PC-3 (cell line): ENCODE results near the gene KCNQ5. TPM values are rescaled to one million over a fixed set of nuclear protein-coding genes. Genes with fewer than 3 reads are reported as not detected.

Experiments used
- ATAC-seq: fragments of 200-7000 bp; cut with Tn5 transposase; 2 replicates; pipeline ENCODE4 v1.9.1; 2020; ENCODE audit warnings: mild to moderate bottlenecking, moderate library complexity
- BruUV-seq: library from RNA; stranded (reverse); fragments of 400-500 nt; replicated peaks from 2 replicates; lab custom pipeline; 2021; lab: Mats Ljungman, UMichigan
- CTCF ChIA-PET: fragments of 300-600 bp; sonication (Branson Sonifier 250); formaldehyde crosslinking; loops from one replicate; lab custom pipeline; 2022; ENCODE audit warnings: antibody characterized with exemption; lab: Charles Lee
- POLR2A ChIA-PET: fragments of 300-600 bp; sonication (Branson Sonifier 250); formaldehyde crosslinking; loops from one replicate; lab custom pipeline; 2022; ENCODE audit warnings: antibody characterized with exemption; ENCODE audit not compliant: unreplicated experiment; lab: Charles Lee
- DNase-seq: peaks from one replicate; pipeline ENCODE4 v3.0.0-alpha.2; 2015
- H2AFZ ChIP-seq: fragments of 300-600 bp; sonication (generic); 2 replicates; pipeline ENCODE4 v1.6.0; 2016; ENCODE audit warnings: antibody characterized with exemption, low read length
- H3F3A ChIP-seq: fragments of 300-600 bp; sonication (generic); one replicate; pipeline ENCODE4 v1.6.0; 2017; ENCODE audit warnings: antibody characterized with exemption, low read length, control low read depth, mild to moderate bottlenecking; ENCODE audit not compliant: unreplicated experiment
- H3K27ac ChIP-seq: fragments of 300-600 bp; sonication (generic); 2 replicates; pipeline ENCODE4 v1.5.1; 2016; ENCODE audit warnings: mild to moderate bottlenecking, low read length
- H3K27me3 ChIP-seq: fragments of 300-600 bp; sonication (generic); 2 replicates; pipeline ENCODE4 v1.6.1; 2016; ENCODE audit warnings: low read length, mixed read lengths
- H3K36me3 ChIP-seq: fragments of 300-600 bp; sonication (generic); 2 replicates; pipeline ENCODE4 v1.6.1; 2016; ENCODE audit warnings: low read depth, mixed run types, low read length, mixed read lengths
- H3K4me1 ChIP-seq: fragments of 300-600 bp; sonication (generic); 2 replicates; pipeline ENCODE4 v1.5.1; 2016; ENCODE audit warnings: low read length; ENCODE audit not compliant: insufficient read depth
- H3K4me2 ChIP-seq: fragments of 300-600 bp; sonication (generic); 2 replicates; pipeline ENCODE4 v1.6.0; 2016; ENCODE audit warnings: low read length
- H3K4me3 ChIP-seq: fragments of 300-600 bp; sonication (generic); 2 replicates; pipeline ENCODE4 v1.5.1; 2016; ENCODE audit warnings: mild to moderate bottlenecking, low read length, mixed read lengths
- H3K79me2 ChIP-seq: fragments of 300-600 bp; sonication (generic); 2 replicates; pipeline ENCODE4 v1.6.1; 2017; ENCODE audit warnings: low read length, mixed read lengths
- H3K9ac ChIP-seq: fragments of 300-600 bp; sonication (generic); 2 replicates; pipeline ENCODE4 v1.6.0; 2016; ENCODE audit warnings: mild to moderate bottlenecking, low read length
- H3K9me2 ChIP-seq: fragments of 300-600 bp; sonication (generic); replicated peaks from 2 replicates; pipeline ENCODE4 v1.6.1; 2016; ENCODE audit warnings: mixed run types, low read length, mixed read lengths
- H3K9me3 ChIP-seq: fragments of 300-600 bp; sonication (generic); 2 replicates; pipeline ENCODE4 v1.6.1; 2016; ENCODE audit warnings: low read length, mixed read lengths
- H4K20me1 ChIP-seq: fragments of 300-600 bp; sonication (generic); 2 replicates; pipeline ENCODE4 v1.6.1; 2016; ENCODE audit warnings: low read length, mixed read lengths
- CTCF ChIP-seq: fragments of 300-600 bp; sonication (generic); conservative IDR thresholded peaks from 2 replicates; pipeline ENCODE4 v1.5.1; 2017; ENCODE audit warnings: antibody characterized with exemption, low read depth, mild to moderate bottlenecking, low read length
- EZH2 ChIP-seq: fragments of 300-600 bp; sonication (generic); IDR thresholded peaks from one replicate; pipeline ENCODE4 v1.6.1; 2017; ENCODE audit warnings: antibody characterized with exemption, mild to moderate bottlenecking, low read length; ENCODE audit not compliant: unreplicated experiment
- EZH2phosphoT487 ChIP-seq: fragments of 300-600 bp; sonication (generic); IDR thresholded peaks from 2 replicates; pipeline ENCODE4 v1.6.1; 2018; ENCODE audit warnings: mild to moderate bottlenecking, antibody characterized with exemption, low read length, borderline replicate concordance
- intact Hi-C: fragments of 100-400 bp; cut with micrococcal nuclease; formaldehyde crosslinking; loops from 2 replicates; pipeline ENCODE4 v1.9.0; 2023
- total RNA-seq: library from RNA; depleted of rRNA; stranded (reverse); fragments of >200 nt; gene quantifications from 2 replicates; pipeline ENCODE4 v1.2.3, GENCODE V29; 2014

Gene KCNQ5
- total RNA-seq, 1 experiment from 2014 or later: not detected

- Histone ChIP-seq H3K4me3 (no peak overlapping the region), H3K79me2 (no peaks in the 10 kb centered on the region), H3K4me2 (no peak overlapping the region), H2AFZ (no peak overlapping the region), H3K9me3 (no peaks in the 10 kb centered on the region), H3K27ac (no peak overlapping the region), H3K27me3 (no peaks in the 10 kb centered on the region), H3K4me1 (no peaks in the 10 kb centered on the region), H3F3A (no peaks in the 10 kb centered on the region), H3K9ac (no peak overlapping the region), H3K36me3 (no peaks in the 10 kb centered on the region), H4K20me1 (no peaks in the 10 kb centered on the region), H3K9me2 (no peaks in the 10 kb centered on the region)
- no TSS peak for BruUV-seq
- intact Hi-C loops: no loop called here
- DNase-seq (no peak), ATAC-seq (no peak)
- TF ChIP-seq CTCF (no peak), EZH2phosphoT487 (no peak), EZH2 (no peak)
- ChIA-PET CTCF (no interaction called here), POLR2A (no interaction called here)
Measured at GRCh38 chr6:73108949-73109348, 487.1 kb downstream of the KCNQ5 start.

- H3K9me3 ChIP-seq: no peaks in the 10 kb centered on the region
- no peaks in the 10 kb centered on the region for H3K36me3 ChIP-seq
- BruUV-seq: no TSS peak
- H3K4me1 ChIP-seq: peaks cover 4% of the 10 kb centered on the region; the same call in 1 of the 2 replicates
- ChIA-PET CTCF (no interaction called here), POLR2A (no interaction called here)
- DNase-seq: no peak
- H3K27me3 ChIP-seq: no peaks in the 10 kb centered on the region
- no peak for ATAC-seq
- no peak overlapping the region for H3K4me2 ChIP-seq
- no peak for TF ChIP-seq EZH2
- TF ChIP-seq EZH2phosphoT487: no peak
- no peak for TF ChIP-seq CTCF
- intact Hi-C loops: no loop called here
- H2AFZ ChIP-seq: no peak overlapping the region
- H3F3A ChIP-seq: no peaks in the 10 kb centered on the region
- no peaks in the 10 kb centered on the region for H3K9me2 ChIP-seq
- H3K4me3 ChIP-seq: no peak overlapping the region
- no peak overlapping the region for H3K27ac ChIP-seq
- no peak overlapping the region for H3K9ac ChIP-seq
- no peaks in the 10 kb centered on the region for H4K20me1 ChIP-seq
- no peaks in the 10 kb centered on the region for H3K79me2 ChIP-seq
Measured at GRCh38 chr6:73109659-73110058, 487.8 kb downstream of the KCNQ5 start.

- POLR2A ChIA-PET: no interaction called here
Measured at GRCh38 chr6:73116330-73116729, 494.5 kb downstream of the KCNQ5 start.

More at GRCh38 chr6:73116330-73116729, 494.5 kb downstream of the KCNQ5 start:
- H2AFZ ChIP-seq: no peak overlapping the region
- H3K9me2 ChIP-seq: no peaks in the 10 kb centered on the region
- no peaks in the 10 kb centered on the region for H3K9me3 ChIP-seq
- H3K27me3 ChIP-seq: no peaks in the 10 kb centered on the region
- DNase-seq (no peak), ATAC-seq (no peak)
- no peaks in the 10 kb centered on the region for H3F3A ChIP-seq
- H3K4me2 ChIP-seq: no peak overlapping the region
- CTCF ChIA-PET: no interaction called here
- no peak overlapping the region for H3K27ac ChIP-seq
- no peaks in the 10 kb centered on the region for H3K36me3 ChIP-seq
- H3K79me2 ChIP-seq: no peaks in the 10 kb centered on the region
- no peak overlapping the region for H3K9ac ChIP-seq
- no peaks in the 10 kb centered on the region for H4K20me1 ChIP-seq
- H3K4me1 ChIP-seq: peaks cover 11% of the 10 kb centered on the region; the same call in 1 of the 2 replicates
- no peak overlapping the region for H3K4me3 ChIP-seq
- no TSS peak for BruUV-seq
- intact Hi-C loops: no loop called here
- TF ChIP-seq CTCF (no peak), EZH2phosphoT487 (no peak), EZH2 (no peak)
